Measurements from ENCODE around the gene TMX4. TPM values are rescaled to one million over a fixed set of nuclear protein-coding genes. Genes with fewer than 3 reads are reported as not detected.
A peak's percentile ranks its signal among the peaks of the same experiment; 100 is the strongest.
"Not testable (repeated sequence)": the region's sequence is repeated elsewhere in the genome, so short reads cannot be mapped to it uniquely, and the experiment has no call there.

TMX4 gene
- total RNA-seq, 2 donors from 2014 or later: 17.9 to 25.4 TPM

GRCh38 chr20:8033151-8033841, 13.7 kb upstream of the TMX4 start:
- H3K27ac ChIP-seq: no peak overlapping the region
- H3K4me1 ChIP-seq: no peaks in the 10 kb centered on the region
- intact Hi-C loops (cut with DNase I): no loop called here
- no peaks in the 10 kb centered on the region for H3K36me3 ChIP-seq (replicated peaks in 1 of 2; ENCODE audit: insufficient read depth in 1 of 2, low read depth in 2 of 2)
- no peaks in the 10 kb centered on the region for H3K27me3 ChIP-seq
- no peak overlapping the region for H3K4me3 ChIP-seq
- WGBS, 2 donors: 81 to 84% methylated on average over 7 of the region's 7 CpGs
- ATAC-seq: no peak
- DNase-seq: no peak
- TF ChIP-seq CTCF (IDR thresholded peaks at IDR 0.05) (no peak), POLR2A (IDR thresholded peaks at IDR 0.05) (no peak)
- no peaks in the 10 kb centered on the region for H3K9me3 ChIP-seq

DNA sequence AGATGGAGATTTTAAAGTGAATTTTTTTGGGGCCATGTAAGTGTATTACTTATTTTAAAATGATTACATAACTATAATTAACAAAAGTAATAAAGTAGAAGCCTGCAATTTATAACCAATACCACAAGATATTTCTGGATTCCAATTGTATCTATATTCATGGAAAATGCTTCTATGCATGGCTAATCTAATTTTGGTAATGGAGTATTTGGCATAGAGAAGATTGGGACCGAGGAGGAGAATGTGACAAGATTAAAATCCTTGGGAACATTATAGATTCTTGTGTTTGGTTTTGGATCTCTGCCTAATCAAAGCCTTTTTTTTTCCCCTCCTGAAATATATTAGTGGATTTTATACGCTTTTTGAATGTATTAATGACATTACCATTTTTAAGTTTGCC, 12.9 kb upstream of the TMX4 start:
- Histone ChIP-seq H3K4me1 (no peaks in the 10 kb centered on the region), H3K36me3 (replicated peaks in 1 of 2; ENCODE audit: insufficient read depth in 1 of 2, low read depth in 2 of 2) (no peaks in the 10 kb centered on the region), H3K27me3 (no peaks in the 10 kb centered on the region), H3K4me3 (no peak overlapping the region), H3K27ac (no peak overlapping the region), H3K9me3 (no peaks in the 10 kb centered on the region)
- WGBS, 2 donors: 50 to 89% methylated on average over 2 of the region's 2 CpGs
- DNase-seq (no peak), ATAC-seq (no peak)
- no peak for TF ChIP-seq POLR2A (IDR thresholded peaks at IDR 0.05)
- TF ChIP-seq CTCF (IDR thresholded peaks at IDR 0.05): no peak
- intact Hi-C loops (cut with DNase I): no loop called here

- ATAC-seq; H3K36me3 ChIP-seq (replicated peaks in 1 of 2; ENCODE audit: insufficient read depth in 1 of 2, low read depth in 2 of 2); H3K4me3 ChIP-seq; H3K27me3 ChIP-seq; H3K27ac ChIP-seq; H3K9me3 ChIP-seq; DNase-seq; intact Hi-C loops (cut with DNase I); H3K4me1 ChIP-seq: not testable (repeated sequence)
These were observed 12.0 kb upstream of the TMX4 start for GRCh38 chr20:8031539-8031938.

- TF ChIP-seq CTCF (IDR thresholded peaks at IDR 0.05) (no peak), POLR2A (IDR thresholded peaks at IDR 0.05) (no peak)
- H3K27ac ChIP-seq: no peak overlapping the region
- no peak for DNase-seq
These were observed 2.1 kb upstream of the TMX4 start for GRCh38 chr20:8021541-8022269.

DNA sequence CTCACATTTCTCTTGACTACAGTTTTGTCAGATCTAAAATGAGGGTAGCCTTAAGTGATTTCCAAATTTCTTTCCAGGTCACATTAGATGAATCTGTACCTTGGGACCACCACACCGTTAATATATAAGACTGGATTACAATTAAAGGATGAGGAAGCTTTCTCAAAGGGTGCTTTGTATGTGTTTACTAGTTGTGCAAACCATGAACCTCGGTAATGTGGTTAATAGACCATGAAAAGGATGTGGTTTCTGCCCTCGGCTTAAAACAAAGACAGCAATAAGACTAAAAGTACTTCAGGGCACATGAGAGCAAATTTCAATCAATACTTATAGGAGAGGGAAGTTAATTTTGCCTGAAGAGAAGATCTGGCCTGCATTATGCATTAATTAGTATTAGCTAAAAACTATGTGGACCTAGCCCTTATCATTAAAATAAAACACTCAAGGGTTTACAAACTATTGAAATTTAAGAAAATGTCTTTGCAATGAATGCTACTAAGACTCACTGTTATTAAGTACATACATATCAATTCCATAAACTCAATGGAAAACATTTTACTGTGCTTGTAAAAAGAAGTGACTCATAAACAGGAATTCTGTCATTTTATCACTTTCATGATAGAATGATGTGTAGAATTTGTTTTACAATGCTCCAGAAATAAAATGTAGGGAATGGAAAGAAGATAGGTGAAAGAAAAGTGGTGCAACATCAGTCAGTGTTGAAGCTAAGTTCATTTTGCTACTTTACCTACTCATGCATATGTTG, 936 bp upstream of the TMX4 start:
- Histone ChIP-seq H3K9me3 (no peaks in the 10 kb centered on the region), H3K4me1 (peaks cover 9% of the 10 kb centered on the region), H3K4me3 (no peak overlapping the region), H3K36me3 (replicated peaks in 1 of 2; ENCODE audit: insufficient read depth in 1 of 2, low read depth in 2 of 2) (no peaks in the 10 kb centered on the region), H3K27ac (peak overlapping the region in 2 of 4 donors; percentile 97 to 98), H3K27me3 (no peaks in the 10 kb centered on the region)
- ATAC-seq (no peak), DNase-seq (no peak)
- intact Hi-C loops (cut with DNase I): no loop called here
- 47 to 50% methylated on average over 3 of the region's 3 CpGs for WGBS, 2 donors
- TF ChIP-seq POLR2A (IDR thresholded peaks at IDR 0.05) (no peak), CTCF (IDR thresholded peaks at IDR 0.05) (no peak)

More at GRCh38 chr20:8021541-8022269, 2.1 kb upstream of the TMX4 start:
- H3K27me3 ChIP-seq: no peaks in the 10 kb centered on the region
- no peaks in the 10 kb centered on the region for H3K9me3 ChIP-seq
- WGBS, 2 donors: 79 to 83% methylated on average over 10 of the region's 10 CpGs
- no peak overlapping the region for H3K4me3 ChIP-seq
- no peak for ATAC-seq
- peaks cover 9% of the 10 kb centered on the region for H3K4me1 ChIP-seq
- no peaks in the 10 kb centered on the region for H3K36me3 ChIP-seq (replicated peaks in 1 of 2; ENCODE audit: insufficient read depth in 1 of 2, low read depth in 2 of 2)
- intact Hi-C loops (cut with DNase I): no loop called here

All from body of pancreas (tissue), 4 donors.